Tibial nerve (tissue), 4 donors: ENCODE data around the gene GAK.

Experiments
- EP300 ChIP-seq, 2 donors: sonication (generic); formaldehyde crosslinking; IDR thresholded peaks; one replicate each; pipeline ENCODE4 v1.6.1; 2017; ENCODE audit warnings: antibody characterized with exemption in 2 of 2, mild to moderate bottlenecking in 1 of 2
- TF ChIP-seq, protein P1 (sequence below), 5 experiments: fragments of 200-600 bp in 3 of 5; fragments of 450-650 bp in 2 of 5; sonication (generic) in 3 of 5; IDR thresholded peaks; one replicate each; pipeline ENCODE4 v1.5.1; 2016 to 2019; ENCODE audit warnings: antibody characterized with exemption in 5 of 5, mild to moderate bottlenecking in 3 of 5, moderate library complexity in 2 of 5

GRCh38 chr4:947491-947971, 15.4 kb upstream of the GAK start:
- TF ChIP-seq, protein P1, sequence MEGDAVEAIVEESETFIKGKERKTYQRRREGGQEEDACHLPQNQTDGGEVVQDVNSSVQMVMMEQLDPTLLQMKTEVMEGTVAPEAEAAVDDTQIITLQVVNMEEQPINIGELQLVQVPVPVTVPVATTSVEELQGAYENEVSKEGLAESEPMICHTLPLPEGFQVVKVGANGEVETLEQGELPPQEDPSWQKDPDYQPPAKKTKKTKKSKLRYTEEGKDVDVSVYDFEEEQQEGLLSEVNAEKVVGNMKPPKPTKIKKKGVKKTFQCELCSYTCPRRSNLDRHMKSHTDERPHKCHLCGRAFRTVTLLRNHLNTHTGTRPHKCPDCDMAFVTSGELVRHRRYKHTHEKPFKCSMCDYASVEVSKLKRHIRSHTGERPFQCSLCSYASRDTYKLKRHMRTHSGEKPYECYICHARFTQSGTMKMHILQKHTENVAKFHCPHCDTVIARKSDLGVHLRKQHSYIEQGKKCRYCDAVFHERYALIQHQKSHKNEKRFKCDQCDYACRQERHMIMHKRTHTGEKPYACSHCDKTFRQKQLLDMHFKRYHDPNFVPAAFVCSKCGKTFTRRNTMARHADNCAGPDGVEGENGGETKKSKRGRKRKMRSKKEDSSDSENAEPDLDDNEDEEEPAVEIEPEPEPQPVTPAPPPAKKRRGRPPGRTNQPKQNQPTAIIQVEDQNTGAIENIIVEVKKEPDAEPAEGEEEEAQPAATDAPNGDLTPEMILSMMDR (IDR thresholded peaks at IDR 0.05) = no peak
- no peak for TF ChIP-seq EP300 (IDR thresholded peaks at IDR 0.05)
